ENCODE results near the gene BTN1A1. TPM values are rescaled to one million over a fixed set of nuclear protein-coding genes. Genes with fewer than 3 reads are reported as not detected.

Gene BTN1A1
- polyA plus RNA-seq, 1 donor (not counting 4 experiments of a cell fraction or from before 2014, with no cell fraction given): not detected

- peaks cover 18% of the 10 kb centered on the region for H3K4me1 ChIP-seq (ENCODE audit: control insufficient read depth, extremely low read depth, insufficient read depth, low read length)
- H3K9me3 ChIP-seq (ENCODE audit: control insufficient read depth, low read depth, low read length): no peaks in the 10 kb centered on the region
- H3K4me3 ChIP-seq (ENCODE audit: control insufficient read depth in 2 of 3, extremely low read depth in 1 of 3, insufficient read depth in 2 of 3, low read depth in 1 of 3, low read length in 3 of 3): no peak overlapping the region
- DNase-seq (ENCODE audit: low read depth, low spot score): no peak
- no peak for FAIRE-seq
- TF ChIP-seq EZH2 (IDR thresholded peaks at IDR 0.05; ENCODE audit: low read length) (no peak), CTCF (optimal IDR thresholded peaks at IDR 0.05 in 1 of 3, IDR thresholded peaks at IDR 0.05 in 1 of 3, conservative IDR thresholded peaks at IDR 0.05 in 1 of 3; ENCODE audit: extremely low read depth in 1 of 3, insufficient read depth in 2 of 3, low read length in 3 of 3) (no peak)
- dilution Hi-C loops (cut with MboI; ENCODE audit: extremely low pct_ligation_motif_present, low sequenced_read_pairs): loop anchor here (25.0 kb wide), 1 partner anchor 188 kb away; no protein-coding TSS in a partner anchor
- H3K9ac ChIP-seq (ENCODE audit: control insufficient read depth, extremely low read depth, insufficient read depth, low read length): no peak overlapping the region
- no peaks in the 10 kb centered on the region for H3K79me2 ChIP-seq (ENCODE audit: control insufficient read depth, insufficient read depth, low read length)
- H3K27ac ChIP-seq (ENCODE audit: control insufficient read depth, insufficient read depth, low read length): no peak overlapping the region
- no peaks in the 10 kb centered on the region for H3K36me3 ChIP-seq (ENCODE audit: control insufficient read depth in 2 of 2, extremely low read depth in 1 of 2, insufficient read depth in 2 of 2, low read length in 2 of 2)
- H3K27me3 ChIP-seq (ENCODE audit: control insufficient read depth, extremely low read depth, insufficient read depth, low read length): no peaks in the 10 kb centered on the region
- H4K20me1 ChIP-seq (ENCODE audit: control insufficient read depth, extremely low read depth, insufficient read depth, low read length): no peaks in the 10 kb centered on the region
- no peaks in the 10 kb centered on the region for H3K9me1 ChIP-seq (ENCODE audit: control insufficient read depth, extremely low read depth, insufficient read depth, low read length)
- no peak overlapping the region for H2AFZ ChIP-seq (ENCODE audit: control insufficient read depth, low read length)
- H3K4me2 ChIP-seq (ENCODE audit: control insufficient read depth, extremely low read depth, insufficient read depth, low read depth, low read length): no peak overlapping the region
Measured at GRCh38 chr6:26524722-26525370, 24.7 kb downstream of the BTN1A1 start.

DNA sequence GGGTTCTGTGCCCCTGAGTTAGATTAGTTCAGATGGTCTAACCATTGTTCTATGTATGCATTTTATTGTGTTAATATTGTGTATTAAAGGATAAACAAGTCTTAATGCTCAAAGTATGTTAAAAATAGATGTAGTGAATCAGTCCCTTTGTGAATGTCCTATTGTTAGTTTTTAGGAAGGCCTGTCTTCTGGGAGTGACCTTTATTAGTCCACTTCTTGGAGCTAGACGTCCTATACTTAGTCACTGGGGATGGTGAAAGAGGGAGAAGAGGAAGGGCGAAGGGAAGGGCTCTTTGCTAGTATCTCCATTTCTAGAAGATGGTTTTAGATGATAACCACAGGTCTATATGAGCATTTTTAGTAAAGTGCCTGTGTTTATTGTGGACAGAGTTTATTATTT is 25.7 kb downstream of the BTN1A1 start:
- no peak for FAIRE-seq
- H3K4me3 ChIP-seq (ENCODE audit: control insufficient read depth in 2 of 3, extremely low read depth in 1 of 3, insufficient read depth in 2 of 3, low read depth in 1 of 3, low read length in 3 of 3): no peak overlapping the region
- no peak overlapping the region for H3K4me2 ChIP-seq (ENCODE audit: control insufficient read depth, extremely low read depth, insufficient read depth, low read depth, low read length)
- DNase-seq (ENCODE audit: low read depth, low spot score): no peak
- no peaks in the 10 kb centered on the region for H3K9me3 ChIP-seq (ENCODE audit: control insufficient read depth, low read depth, low read length)
- peaks cover 14% of the 10 kb centered on the region for H3K4me1 ChIP-seq (ENCODE audit: control insufficient read depth, extremely low read depth, insufficient read depth, low read length)
- no peaks in the 10 kb centered on the region for H3K36me3 ChIP-seq (ENCODE audit: control insufficient read depth in 2 of 2, extremely low read depth in 1 of 2, insufficient read depth in 2 of 2, low read length in 2 of 2)
- H4K20me1 ChIP-seq (ENCODE audit: control insufficient read depth, extremely low read depth, insufficient read depth, low read length): no peaks in the 10 kb centered on the region
- H3K27ac ChIP-seq (ENCODE audit: control insufficient read depth, insufficient read depth, low read length): no peak overlapping the region
- H3K79me2 ChIP-seq (ENCODE audit: control insufficient read depth, insufficient read depth, low read length): no peaks in the 10 kb centered on the region
- no peaks in the 10 kb centered on the region for H3K27me3 ChIP-seq (ENCODE audit: control insufficient read depth, extremely low read depth, insufficient read depth, low read length)
- dilution Hi-C loops (cut with MboI; ENCODE audit: extremely low pct_ligation_motif_present, low sequenced_read_pairs): loop anchor here (25.0 kb wide), 1 partner anchor 189 kb away; no protein-coding TSS in a partner anchor
- no peak for TF ChIP-seq EZH2 (IDR thresholded peaks at IDR 0.05; ENCODE audit: low read length)
- TF ChIP-seq CTCF (optimal IDR thresholded peaks at IDR 0.05 in 1 of 3, IDR thresholded peaks at IDR 0.05 in 1 of 3, conservative IDR thresholded peaks at IDR 0.05 in 1 of 3; ENCODE audit: extremely low read depth in 1 of 3, insufficient read depth in 2 of 3, low read length in 3 of 3): no peak
- H2AFZ ChIP-seq (ENCODE audit: control insufficient read depth, low read length): no peak overlapping the region
- no peak overlapping the region for H3K9ac ChIP-seq (ENCODE audit: control insufficient read depth, extremely low read depth, insufficient read depth, low read length)
- no peaks in the 10 kb centered on the region for H3K9me1 ChIP-seq (ENCODE audit: control insufficient read depth, extremely low read depth, insufficient read depth, low read length)

All from keratinocyte (primary cell).